OCI-M1 (cell line): Measurements from ENCODE around the gene TAF11L13.
"Not testable (repeated sequence)": the region's sequence is repeated elsewhere in the genome, so short reads cannot be mapped to it uniquely, and the experiment has no call there.

Source experiments
- DNase-seq: peaks from one replicate; lab custom pipeline; 2025; lab: John Stamatoyannopoulos, UW

Gene TAF11L13

GRCh38 chr5:17631788-17632187 is at the start of gene TAF11L13:
Gene TAF11L13 (plus strand): TSS chr5:17632088.
- DNase-seq, result not testable (repeated sequence)

DNA sequence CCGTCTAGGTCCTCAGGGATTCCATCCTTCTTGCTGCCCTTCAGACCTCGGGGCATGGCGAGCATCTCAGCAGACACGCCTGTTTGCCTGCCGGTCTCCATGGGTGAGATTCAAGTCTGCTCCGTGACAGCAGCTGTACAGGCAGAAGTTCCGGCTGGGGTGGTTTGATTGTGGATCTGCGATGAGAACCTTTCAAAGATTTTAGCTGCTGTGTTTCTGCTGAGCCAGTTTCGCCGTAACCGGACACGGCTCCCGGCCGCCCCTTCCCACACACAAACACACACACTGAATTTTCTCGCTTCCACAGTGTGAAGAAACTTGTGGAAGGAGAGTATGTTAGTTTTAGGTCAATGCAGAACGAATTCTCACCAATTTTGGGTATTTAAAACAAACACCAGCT is 46.2 kb upstream of the TAF11L13 start, which contains the start of gene TAF11L7:
TAF11L7 (minus strand) TSS at position 101 of the 400 bp plus-strand sequence.
- DNase-seq, result not testable (repeated sequence)

DNA sequence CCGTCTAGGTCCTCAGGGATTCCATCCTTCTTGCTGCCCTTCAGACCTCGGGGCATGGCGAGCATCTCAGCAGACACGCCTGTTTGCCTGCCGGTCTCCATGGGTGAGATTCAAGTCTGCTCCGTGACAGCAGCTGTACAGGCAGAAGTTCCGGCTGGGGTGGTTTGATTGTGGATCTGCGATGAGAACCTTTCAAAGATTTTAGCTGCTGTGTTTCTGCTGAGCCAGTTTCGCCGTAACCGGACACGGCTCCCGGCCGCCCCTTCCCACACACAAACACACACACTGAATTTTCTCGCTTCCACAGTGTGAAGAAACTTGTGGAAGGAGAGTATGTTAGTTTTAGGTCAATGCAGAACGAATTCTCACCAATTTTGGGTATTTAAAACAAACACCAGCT is 41.0 kb upstream of the TAF11L13 start, which contains the start of gene TAF11L8:
TAF11L8 (minus strand) TSS at position 101 of the 400 bp plus-strand sequence.
- DNase-seq, result not testable (repeated sequence)

DNA sequence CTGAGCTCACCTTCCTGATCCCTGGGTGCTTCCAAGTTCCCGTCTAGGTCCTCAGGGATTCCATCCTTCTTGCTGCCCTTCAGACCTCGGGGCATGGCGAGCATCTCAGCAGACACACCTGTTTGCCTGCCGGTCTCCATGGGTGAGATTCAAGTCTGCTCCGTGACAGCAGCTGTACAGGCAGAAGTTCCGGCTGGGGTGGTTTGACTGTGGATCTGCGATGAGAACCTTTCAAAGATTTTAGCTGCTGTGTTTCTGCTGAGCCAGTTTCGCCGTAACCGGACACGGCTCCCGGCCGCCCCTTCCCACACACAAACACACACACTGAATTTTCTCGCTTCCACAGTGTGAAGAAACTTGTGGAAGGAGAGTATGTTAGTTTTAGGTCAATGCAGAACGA is 37.6 kb upstream of the TAF11L13 start, which contains the start of gene TAF11L9:
TAF11L9 (minus strand) TSS at position 140 of the 400 bp plus-strand sequence.
- DNase-seq, result not testable (repeated sequence)

- not testable (repeated sequence) for DNase-seq
Observed at GRCh38 chr5:17597728-17598127, 34.2 kb upstream of the TAF11L13 start, which contains the start of gene TAF11L10. Gene TAF11L10 (minus strand): TSS chr5:17597828.

DNA sequence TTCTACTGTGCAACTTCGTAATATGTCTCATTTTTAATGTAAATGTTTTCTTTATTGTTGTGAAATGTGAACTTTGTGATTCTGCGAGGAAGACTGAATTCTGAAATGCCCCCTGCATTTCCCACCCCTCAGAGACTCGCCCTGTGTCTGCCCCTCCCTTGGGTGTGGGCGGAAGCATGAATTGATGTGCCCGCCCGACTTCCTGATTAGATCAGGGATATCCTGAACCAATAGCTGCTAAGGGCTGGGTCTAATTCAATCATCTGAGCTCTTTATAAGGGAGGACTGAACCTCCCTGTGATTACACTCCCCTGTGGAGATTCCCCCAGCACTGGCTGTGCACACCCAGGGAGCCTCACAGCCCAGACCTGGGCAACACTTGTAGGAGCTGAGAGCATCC is 28.0 kb upstream of the TAF11L13 start, which contains the start of gene TAF11L11:
TAF11L11 (plus strand) TSS at position 304 of the 400 bp plus-strand sequence.
- not testable (repeated sequence) for DNase-seq

- DNase-seq, result no peak
Observed at GRCh38 chr5:17604951-17605350, 26.9 kb upstream of the TAF11L13 start.

- not testable (repeated sequence) for DNase-seq
Observed at GRCh38 chr5:17607461-17607860, 24.4 kb upstream of the TAF11L13 start.

GRCh38 chr5:17610092-17610491 is 21.8 kb upstream of the TAF11L13 start, which contains the start of gene TAF11L12:
Gene TAF11L12 (plus strand): TSS chr5:17610392.
- not testable (repeated sequence) for DNase-seq

- DNase-seq, result no peak
Observed at GRCh38 chr5:17614872-17615605, 16.8 kb upstream of the TAF11L13 start.

- DNase-seq, result no peak
Observed at GRCh38 chr5:17619354-17619753, 12.5 kb upstream of the TAF11L13 start.

GRCh38 chr5:17620627-17621026 is 11.3 kb upstream of the TAF11L13 start:
- no peak for DNase-seq

GRCh38 chr5:17625686-17626085 is 6.2 kb upstream of the TAF11L13 start:
- DNase-seq, result no peak

GRCh38 chr5:17634160-17634559 is 2.3 kb downstream of the TAF11L13 start, which contains the start of gene TAF11L14:
Gene TAF11L14 (plus strand): TSS chr5:17634460.
- DNase-seq, result no peak

- not testable (repeated sequence) for DNase-seq
Observed at GRCh38 chr5:17649232-17649631, 17.3 kb downstream of the TAF11L13 start.

DNA sequence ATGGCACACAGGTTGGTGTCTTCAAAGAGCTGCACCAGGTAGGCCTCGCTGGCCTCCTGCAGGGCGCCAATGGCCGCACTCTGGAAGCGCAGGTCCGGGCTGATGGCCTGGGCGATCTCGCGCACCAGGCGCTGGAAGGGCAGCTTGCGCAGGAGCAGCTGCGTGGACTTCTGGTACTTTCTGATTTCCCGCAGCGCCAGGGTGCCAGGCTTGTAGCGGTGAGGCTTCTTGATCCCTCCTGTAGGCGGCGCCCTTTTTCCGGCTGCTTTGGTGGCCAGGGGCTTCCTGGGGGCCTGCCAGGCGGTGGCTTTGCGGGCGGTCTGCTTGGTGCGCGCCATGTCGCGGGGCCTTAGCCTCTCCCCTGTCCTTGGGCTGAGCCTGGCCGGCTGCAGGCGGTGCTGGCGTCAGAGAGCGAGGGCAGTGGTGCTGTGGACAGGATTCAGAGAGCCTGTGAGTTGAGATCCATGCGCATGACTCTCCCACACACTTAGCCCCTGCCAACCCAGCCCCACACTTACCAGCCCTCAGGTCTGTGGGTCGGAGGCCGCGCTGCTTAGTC is 23.4 kb downstream of the TAF11L13 start:
- DNase-seq, result not testable (repeated sequence)

- DNase-seq, result no peak
Observed at GRCh38 chr5:17655921-17656320, 24.0 kb downstream of the TAF11L13 start.

DNA sequence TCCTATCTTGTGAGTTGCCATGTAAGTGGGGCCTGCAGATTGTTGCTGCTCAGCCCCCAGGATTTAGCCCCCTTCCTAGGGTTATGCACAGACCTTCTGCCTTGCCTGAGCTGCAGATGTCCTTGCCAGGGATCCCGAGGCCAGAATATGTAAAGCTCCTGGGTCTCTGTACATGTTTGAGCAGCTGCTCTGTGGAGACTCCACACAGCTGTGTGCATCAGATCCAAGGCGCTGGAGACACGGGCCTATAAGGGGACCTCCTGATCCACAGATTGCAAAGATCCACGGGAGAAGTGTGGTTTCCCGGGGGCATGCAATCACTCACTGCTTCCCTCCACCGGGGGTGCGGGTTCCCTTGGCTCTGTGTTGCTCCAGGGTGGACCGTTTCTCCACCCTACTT is 31.3 kb downstream of the TAF11L13 start:
- DNase-seq, result no peak

- DNase-seq, result no peak
Observed at GRCh38 chr5:17665836-17666235, 33.9 kb downstream of the TAF11L13 start.

GRCh38 chr5:17666726-17667235 is 34.9 kb downstream of the TAF11L13 start:
- DNase-seq, result no peak

DNA sequence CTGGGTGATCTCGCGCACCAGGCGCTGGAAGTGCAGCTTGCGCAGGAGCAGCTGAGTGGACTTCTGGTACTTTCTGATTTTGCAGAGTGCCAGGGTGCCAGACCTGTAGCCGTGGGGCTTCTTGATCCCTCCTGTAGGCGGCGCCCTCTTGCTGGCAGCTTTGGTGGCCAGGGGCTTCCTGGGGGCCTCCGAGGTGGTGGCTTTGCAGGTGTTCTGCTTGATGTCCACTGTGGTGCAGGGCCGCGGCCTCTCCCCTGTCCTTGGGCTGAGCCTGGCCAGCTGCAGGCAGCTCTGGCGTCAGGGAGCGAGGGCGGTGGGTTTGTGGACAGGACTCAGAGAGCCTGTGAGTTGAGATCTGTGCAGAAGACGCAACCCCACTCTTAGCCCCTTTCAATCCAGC is 38.5 kb downstream of the TAF11L13 start:
- no peak for DNase-seq

DNA sequence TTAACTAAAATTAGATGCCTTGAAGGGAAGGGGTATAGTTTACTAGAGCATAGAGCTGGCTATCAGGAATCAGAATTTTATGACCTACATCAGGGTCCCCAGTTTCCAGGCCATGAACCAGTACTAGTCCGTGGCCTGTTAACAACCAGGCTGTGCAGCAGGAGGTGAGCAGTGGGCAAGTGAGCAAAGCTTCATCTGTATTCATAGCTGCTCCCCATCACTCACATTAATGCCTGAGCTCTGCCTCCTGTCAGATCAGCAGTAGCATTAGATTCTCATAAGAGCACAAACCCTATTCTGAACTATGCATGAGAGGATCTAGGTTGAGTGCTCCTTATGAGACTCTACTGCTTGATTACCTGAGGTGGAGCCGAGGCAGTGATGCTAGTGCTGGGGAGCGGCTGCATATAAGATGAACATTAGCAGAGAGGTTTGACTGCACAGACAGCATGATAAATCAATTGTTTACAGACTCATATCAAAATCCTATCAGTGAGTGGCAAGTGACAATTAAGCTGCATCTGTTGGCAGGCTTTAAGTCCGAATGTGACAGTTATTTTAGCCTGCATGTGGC is 47.0 kb downstream of the TAF11L13 start:
- no peak for DNase-seq
